GM03348 (cell line): ENCODE data around the gene ADAMTS12.

ENCODE experiments used
- DNase-seq: peaks from one replicate; pipeline ENCODE4 v3.0.0; 2012; ENCODE audit warnings: low spot score

The ADAMTS12 gene

DNA sequence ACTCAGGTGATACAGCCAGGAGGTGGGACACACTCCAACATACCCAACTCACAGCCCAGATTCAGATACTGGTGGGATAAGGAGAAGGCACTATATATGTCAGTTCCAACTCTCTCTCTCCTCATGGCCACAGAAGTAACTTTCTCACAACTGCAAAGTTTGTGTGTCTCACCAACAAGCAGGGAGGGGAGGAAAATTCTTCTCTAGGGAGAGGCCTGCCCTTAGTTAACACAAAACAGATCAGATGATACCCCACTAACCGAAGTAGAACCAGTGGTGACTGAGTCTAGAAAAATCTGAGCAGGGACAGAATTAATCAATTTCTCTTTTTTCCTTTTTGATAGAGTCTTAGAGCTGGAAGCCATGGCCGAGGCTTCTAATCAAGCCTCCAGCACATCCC lies 133.1 kb downstream of the ADAMTS12 start:
- DNase-seq: no peak

DNA sequence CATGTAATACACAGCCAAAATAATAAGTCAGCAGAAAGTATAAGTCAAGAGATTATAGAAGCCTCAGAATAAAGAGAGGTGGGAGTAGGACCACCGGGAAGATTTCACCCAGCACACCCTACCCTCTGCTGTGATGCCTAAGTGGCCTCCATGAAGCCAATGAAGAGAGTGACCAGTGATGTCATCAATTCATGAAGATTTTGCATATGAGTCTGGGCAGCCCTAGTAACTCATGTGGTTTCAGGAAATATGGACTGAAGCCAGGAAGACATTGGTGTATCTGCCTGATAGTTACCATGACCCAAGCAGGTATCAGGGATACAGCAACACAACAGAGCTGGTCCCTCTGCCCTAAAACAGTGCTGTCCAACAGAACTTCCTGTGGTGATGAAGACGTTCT lies 135.3 kb downstream of the ADAMTS12 start:
- DNase-seq: no peak

DNA sequence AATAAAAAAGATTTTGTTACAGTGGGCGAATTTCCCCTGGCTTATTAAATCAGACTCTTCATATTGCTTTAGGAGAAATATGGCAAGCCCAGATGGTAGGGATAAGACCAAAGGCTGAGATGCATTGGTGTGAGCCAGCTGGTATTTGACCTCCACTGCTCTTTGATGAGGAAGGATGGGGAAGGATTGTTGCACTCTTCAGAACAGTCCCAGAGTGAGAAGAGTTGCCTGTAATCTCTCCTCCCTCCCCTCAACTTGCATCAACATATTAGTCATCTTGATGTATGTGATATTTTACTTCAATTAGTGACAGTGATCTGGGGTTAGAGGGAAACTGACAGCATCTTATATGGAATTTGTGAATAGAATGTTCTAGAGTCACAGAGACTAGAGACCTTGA lies 136.6 kb downstream of the ADAMTS12 start:
- DNase-seq: peak; percentile 24

DNA sequence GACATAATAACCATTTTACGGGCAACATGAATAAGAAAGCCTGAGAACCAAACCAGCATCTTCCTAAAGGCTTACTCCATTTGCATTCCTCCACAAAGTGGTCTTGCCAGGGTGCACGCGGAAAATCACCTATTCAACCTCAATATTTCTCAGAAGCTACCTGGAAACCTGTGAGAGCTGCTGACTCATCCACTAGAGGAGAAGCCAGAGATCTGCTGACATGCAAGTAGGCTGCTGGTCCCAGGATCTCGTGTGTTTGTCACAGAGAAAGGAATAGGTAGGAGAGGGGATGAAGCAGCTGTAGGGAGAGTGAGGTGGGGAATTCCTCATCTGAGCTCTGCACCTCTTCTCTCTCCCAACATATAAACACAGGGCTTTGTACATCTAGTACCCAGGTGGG lies 138.1 kb downstream of the ADAMTS12 start:
- DNase-seq: no peak

DNA sequence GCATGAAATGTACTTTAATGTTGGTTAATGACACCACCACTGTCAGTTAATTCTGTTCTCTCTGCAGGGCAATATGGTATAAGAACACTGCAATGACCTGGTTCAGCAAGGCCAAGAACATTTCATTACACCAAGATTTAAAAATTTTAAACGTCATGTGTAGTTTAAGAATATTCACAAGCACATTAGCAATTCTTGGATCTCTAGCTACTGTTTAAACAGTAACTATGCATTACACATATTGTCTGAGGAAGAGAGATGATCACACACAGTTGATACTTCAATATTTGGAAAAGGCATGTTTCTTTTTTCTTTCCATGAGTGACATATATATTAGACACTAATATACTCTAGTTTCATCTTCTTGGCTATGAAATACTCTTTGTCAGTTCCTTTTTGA lies 143.0 kb downstream of the ADAMTS12 start:
- DNase-seq: no peak

DNA sequence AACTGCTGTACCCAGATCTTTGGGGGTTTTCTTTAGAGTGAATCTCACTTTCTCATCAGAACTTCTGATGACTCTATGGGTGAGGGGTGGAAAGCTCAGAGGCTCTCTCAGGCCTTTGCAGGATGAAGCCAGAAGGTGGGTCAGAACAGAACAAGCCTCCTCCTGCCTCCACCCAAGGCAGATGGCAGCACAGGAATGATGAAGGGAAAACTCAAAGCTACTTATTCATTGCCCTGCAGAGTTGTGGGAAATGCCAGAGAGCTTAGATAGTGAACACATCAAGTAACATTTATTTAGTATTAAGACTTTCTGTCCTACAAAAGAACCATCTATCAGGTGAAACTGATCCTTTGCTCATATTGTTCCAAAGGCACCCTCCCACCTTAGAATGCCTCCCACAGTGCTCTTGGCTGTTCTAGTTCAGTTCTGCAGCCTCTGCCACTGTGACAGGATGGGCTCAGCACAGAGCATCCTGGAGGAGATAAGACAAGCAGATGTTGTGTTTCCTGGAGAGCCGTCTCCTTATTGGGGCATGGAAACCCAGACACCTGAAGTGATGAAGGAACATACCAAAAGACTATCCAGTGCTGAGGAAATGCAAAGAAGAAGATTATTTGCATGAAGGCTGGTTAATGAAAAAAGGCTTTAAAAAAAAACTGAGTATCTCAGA lies 146.6 kb downstream of the ADAMTS12 start:
- DNase-seq: no peak

DNA sequence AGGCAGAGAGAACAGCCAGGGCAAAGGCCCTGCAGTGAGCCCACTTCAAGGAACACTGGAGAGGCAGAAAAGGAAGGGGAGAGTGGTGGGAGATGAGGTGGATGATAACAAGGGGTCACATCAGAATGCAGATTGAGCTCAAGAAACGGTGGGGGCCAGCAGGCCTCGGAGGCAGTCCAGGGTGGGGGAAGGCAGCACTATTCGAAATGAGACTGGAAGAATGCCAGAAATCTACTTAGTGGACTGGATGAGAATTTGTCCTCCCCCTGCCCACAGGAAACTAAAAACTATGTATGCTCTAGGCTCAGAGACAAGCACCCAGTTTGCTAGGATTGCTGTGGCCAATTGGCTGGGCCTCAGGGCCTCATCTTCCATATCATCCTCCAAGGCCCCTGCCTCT lies 148.7 kb downstream of the ADAMTS12 start:
- no peak for DNase-seq

DNA sequence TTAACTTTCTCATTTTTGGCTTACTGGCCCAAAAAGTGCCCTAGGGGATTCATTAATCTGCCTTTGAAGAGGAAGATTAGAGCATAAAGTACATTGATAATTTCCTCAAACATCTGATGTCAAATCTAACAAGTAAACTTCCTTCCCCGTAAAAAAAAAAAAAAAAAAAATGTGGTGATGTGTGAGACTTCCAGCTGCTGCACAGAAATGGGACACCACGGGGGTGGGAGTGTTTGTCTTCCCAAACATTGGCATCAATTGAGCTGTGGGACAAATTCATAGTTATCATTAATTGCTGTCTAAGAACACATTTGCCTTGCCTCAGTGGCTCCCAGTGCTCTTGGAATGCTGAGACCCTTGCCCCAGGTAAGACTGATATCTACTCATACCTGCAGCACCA lies 149.6 kb downstream of the ADAMTS12 start:
- no peak for DNase-seq

DNA sequence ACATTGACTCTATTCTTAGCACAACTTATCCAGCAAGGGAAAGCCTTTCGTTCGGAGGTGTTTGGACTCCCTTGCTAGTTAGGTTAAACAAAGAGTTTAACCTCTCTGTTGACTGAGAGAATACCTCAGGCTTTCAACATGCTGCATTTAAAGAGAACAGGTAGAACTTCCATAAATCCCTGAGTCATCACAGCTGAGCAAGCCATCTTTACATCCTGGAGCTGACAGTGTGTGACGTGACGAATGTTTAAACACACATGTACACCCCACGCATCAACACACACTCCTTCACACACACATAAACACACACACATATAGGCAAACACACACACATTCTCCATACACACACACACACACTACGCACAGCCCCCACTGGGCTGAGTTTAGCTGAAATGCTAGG lies 152.8 kb downstream of the ADAMTS12 start:
- no peak for DNase-seq

DNA sequence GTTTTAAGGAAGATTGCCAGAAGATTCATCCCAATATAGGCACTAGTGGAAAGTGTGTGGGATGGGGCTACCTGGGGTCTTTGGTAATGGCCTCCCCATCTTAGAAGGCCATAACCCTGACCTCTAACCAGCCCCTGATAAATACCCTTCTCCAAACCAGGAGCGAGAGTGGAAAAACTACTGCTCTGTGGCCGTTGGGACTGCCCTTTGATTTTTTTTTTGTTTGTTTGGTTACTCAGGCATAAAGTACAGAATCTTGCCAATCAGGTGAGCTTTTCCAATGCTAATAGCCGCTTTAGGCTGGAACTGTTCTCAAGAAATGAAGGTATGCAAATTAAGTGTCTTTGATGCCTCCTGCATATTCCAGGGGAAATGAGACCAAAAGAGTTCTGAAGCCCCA lies 153.7 kb downstream of the ADAMTS12 start:
- DNase-seq: no peak

DNA sequence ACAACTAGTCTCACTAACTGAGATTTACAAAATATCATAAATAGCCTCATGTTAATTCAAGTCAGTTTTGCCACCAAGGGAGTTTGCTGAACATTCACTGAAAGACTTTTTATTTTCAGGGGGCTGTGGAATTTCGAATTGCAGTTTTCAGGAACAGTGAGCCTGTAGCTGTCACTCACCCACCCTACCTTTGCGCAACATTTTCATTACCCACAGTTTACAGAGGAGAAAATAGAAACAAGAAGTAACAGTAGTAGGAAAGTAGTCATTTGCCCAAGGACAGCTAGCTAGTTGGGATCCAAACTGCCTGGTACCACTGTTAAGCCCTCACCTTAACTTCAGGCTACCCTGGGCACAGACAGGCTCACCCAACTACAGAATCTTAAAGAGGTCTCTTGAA lies 154.1 kb downstream of the ADAMTS12 start:
- no peak for DNase-seq

DNA sequence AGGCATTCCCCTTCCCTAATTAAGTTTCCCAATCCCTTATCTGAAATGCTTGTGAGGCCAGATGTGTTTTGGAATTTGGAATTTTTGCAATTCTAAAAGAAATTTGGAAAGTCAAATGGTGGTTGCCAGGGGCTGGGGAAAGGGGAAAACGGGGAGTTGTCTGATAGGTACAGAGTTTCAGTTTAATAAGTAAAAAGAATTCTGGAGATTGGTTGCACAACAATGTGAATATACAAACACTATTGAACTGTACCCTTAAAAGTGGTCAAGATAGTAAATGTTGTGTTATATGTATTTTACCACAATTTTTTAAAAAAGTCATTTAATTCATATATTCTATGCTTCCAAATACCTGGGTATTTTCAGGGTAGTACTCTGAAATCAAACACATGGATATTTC lies 154.5 kb downstream of the ADAMTS12 start:
- no peak for DNase-seq

DNA sequence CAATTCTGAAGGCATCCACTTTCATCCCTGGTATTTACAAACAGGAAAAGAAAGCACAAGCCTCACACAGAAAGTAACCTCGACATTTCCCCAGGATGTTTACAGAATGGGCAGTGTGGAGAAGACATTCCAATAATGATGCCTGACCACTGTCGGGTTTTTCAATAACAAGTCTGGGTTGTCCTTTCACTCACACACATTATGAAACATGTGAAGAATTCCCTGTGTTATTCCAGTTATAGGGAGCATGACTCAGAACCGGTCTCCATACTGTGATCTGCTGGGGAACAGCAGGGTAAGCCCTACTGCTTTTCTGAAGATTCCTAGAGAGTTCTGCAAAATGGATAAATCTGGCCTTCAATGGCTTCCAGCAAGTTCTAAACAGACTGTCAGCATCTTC lies 155.3 kb downstream of the ADAMTS12 start:
- DNase-seq: peak; percentile 77

DNA sequence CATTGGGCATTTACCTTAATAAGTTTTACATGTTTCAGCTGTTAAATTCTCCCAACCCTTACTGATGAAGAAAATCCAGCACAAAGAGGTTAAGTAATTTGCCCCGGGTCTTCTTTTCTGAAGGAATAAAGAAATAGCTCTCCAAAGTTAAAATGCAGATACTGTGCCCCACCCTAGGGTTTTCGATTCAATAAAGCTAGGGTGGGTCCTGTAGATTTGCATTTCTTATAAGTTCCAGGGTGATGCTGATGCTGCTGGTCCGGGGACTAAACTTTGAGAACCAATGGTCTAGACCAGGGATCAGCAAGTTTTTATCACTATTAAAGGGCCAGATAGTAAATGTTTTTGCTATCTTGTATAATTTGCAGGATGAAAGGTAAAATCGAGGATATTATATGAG lies 156.7 kb downstream of the ADAMTS12 start:
- no peak for DNase-seq

DNA sequence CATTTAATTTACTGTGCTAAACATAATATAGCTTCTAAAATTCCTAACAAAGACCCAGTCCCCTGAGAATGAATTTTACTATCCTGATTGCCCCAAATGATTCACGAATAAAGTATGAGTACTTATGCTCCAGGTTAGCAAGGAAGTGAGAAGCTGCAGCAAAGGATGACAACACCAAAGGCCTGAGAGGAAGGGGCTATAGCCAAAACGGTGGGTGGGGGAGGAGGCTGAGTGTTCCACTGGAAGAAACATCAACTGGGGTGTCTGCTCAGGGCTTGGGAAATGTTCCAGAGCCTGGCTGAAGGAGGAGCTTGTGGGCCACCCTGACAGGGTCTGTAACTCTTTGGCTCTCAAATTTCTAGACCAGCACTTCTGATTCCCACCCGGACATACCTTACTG lies 157.3 kb downstream of the ADAMTS12 start:
- DNase-seq: peak; percentile 18

DNA sequence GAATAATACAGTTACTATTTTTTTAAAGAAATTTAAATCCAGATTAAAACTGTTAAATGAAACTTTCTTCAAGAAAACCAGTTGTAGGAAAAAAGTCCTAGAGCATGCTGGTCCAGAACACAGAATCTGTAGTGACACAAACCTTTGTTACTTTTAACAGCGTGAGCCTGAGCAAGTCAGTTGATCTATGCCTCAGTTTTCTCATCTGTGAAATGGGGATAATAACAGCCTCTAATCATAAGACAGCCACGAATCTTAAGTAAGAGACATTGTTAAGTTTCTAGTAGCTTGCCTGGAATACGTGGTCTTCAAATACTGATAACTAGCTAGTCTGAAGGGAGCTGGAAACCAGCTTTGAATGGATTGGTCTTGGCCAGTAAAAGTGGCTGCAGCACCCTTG lies 158.6 kb downstream of the ADAMTS12 start:
- DNase-seq: no peak

DNA sequence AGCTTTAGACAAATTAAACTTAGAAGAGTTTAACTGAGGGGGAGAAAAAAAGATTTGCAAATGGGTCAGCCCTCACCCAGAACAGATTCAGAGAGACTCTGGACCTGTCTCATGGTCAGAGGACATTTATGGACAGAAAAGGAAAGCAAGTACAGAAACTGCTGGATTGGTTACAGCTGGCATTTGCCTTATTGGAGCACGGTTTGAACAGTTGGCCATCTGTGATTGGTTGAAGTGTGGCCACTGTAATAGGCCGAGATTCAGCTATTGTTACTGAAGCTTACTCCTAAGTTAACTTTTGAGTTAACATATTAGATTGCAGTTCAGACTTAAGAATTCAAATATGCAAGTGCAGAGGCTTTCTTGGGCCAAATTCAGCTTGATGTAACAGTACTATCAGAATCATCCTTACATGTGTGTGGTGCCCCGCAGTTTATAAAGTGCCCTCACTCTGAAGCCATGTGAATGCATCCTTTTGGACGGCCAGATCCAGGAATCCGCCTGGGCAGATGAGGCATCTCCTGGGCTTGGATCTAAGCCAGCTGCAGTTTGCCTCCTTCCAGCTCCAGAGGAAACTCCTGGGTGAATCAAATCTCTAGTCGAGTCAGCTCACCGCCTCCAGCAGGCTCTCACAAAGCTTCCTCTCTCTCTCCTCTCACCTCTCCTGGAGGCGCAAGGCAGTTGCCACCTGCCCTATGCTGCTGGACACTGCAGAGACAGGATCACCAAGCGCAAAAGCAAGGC lies 165.2 kb downstream of the ADAMTS12 start:
- peak; percentile 52 for DNase-seq

DNA sequence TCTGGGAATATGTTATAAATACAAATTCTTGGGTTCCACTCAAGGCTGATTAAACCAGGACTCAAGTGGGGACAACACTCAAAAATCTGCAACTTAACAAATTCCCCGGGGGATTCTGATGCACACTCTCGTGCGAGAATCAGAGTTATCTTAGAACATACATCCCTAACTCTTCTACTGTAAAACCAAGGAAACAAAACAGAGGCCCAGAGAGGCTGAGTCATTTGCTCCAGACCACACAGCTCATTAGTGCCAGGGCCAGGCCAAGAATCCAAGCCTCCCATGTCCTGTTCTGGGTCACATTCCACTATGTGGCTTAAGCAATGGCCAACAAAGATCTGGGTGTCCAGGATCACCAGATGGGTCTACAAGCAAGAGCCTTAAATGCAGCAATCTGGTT lies 166.0 kb downstream of the ADAMTS12 start:
- peak; percentile 59 for DNase-seq

DNA sequence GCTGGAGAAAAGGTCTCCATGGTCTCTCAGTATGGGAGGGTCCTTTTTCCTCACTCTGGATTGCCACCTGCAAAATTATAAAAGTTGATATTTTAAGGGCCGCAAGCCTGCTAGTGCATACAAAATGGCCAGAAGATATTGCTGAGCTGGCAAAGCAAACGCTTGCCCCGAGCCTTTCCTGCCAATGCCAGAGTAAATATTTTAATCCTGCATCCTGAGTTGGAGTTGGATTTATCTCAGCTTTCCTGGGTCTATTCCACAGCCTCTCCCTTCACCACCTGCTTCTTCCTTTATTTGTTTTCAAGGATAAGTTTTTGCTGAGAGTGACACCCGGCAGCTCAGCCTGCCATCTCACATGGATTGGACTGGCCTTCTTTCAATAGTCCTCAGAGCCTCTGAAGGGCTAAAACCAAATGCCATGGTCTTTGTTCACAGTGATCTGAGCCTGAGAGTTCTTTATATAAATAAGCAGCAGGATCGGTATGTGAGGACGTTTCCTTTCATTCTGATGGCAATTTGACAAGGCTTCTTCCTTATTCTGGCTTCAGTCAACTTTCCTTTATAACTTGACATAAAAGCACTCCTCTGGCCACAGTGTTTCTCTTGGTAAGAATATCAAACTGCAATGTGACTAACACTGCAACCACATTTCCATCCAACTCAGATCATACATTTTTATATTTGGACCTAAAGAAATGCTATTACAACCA lies 170.1 kb downstream of the ADAMTS12 start:
- no peak for DNase-seq

DNA sequence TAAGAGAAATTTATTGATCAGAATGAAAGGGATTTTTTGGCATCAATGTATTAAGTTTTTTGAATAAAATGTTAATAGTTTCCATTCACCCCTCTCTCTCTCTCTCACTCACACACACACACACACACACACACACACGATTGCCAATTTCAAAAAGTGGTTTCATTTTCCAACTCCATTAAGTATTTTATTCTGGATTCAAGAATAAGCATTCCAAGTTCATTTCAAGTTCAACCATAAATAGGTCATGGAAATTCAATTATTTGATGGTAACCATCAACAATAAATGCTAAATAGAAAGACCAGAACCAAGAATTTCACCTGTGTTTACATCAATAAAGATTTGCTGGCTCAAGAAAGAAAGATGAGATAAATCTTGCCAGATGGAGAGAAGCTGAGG lies 171.6 kb downstream of the ADAMTS12 start:
- no peak for DNase-seq

DNA sequence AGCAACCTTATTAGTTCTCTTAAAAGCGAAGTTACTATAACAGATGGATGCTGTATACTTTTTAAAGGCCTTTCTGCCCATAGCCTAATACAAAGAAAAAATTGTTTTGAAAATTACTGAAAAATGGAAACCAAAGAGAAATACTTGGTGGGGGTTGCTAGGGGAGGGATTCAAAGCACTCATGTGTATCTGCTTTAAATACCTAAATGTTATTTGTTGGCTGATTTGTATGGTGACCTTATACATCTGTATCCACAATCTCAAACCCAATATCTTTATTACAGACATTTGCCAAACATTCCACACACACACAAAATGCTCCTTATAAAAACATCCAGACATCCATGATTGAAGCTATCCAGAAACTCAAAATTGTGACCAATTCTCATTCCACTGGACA lies 172.0 kb downstream of the ADAMTS12 start:
- no peak for DNase-seq

DNA sequence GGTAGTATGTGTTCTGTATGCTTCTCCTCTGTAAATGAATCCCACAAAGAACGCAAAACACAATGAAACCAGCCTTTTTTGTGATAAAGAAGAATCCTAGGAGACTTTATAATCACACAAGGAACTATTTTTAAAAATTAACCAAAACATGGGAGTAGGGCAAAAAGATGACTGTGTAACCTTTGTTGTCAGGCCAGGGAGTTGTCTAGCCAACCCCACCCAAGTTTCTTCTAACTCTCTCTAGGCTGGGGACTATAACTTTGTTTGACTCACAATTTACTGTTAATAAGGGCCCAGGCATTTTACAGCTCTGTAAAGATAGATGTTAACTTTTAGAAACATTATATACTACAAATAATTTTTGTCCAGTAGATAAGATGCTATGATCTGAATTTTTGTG lies 176.1 kb downstream of the ADAMTS12 start:
- no peak for DNase-seq

DNA sequence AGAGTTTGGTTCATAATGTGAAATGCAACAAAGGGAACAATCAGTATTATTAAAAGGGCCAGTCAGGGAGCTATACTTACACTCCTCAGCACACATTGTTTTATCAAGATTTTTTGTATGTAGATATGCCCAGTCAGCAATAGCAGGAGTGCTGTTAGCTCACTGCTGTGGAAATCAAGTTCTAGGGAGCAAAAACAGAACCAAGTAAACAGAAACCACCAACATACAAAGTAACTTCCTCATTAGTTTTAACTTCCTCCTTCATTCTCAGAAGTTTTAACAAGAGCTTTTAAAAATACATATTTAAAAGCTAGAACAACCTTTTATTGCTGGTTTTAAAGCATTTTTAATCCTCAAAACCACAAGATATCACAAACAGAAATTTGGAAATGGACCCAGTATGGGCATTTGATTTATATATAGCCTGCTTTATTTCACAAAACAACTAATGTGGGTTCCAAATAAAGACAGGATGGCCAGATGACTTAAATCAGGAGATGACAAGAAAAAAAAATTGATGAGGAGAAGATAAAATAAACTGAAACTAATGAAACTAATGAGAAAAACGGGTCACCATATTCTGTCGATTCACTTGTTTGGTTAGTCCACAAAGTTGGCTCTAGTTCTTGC lies 178.5 kb downstream of the ADAMTS12 start:
- DNase-seq: no peak
